ENCODE measurements around the gene CRLF1. TPM values are rescaled to one million over a fixed set of nuclear protein-coding genes. Genes with fewer than 3 reads are reported as not detected.

CRLF1 gene
- total RNA-seq, 4 donors from 2014 or later: 10.9 to 67.4 (median 42.7) TPM

GRCh38 chr19:18586306-18586705 is 20.3 kb downstream of the CRLF1 start:
- H3K4me3 ChIP-seq: no peak overlapping the region
- H3K27ac ChIP-seq: no peak overlapping the region
- H3K4me1 ChIP-seq: peaks cover 0 to 36% (median 12%) of the 10 kb centered on the region in 3 donors
- H3K36me3 ChIP-seq: peaks cover 0 to 9% of the 10 kb centered on the region in 2 donors
- no peak for ATAC-seq
- TF ChIP-seq CTCF (IDR thresholded peaks at IDR 0.05): no peak
- no peak for TF ChIP-seq POLR2A (IDR thresholded peaks at IDR 0.05)
- no peak for TF ChIP-seq POLR2AphosphoS5 (IDR thresholded peaks at IDR 0.05)
- no peak for TF ChIP-seq EP300 (IDR thresholded peaks at IDR 0.05)
- no peaks in the 10 kb centered on the region for H3K9me3 ChIP-seq
- no peaks in the 10 kb centered on the region for H3K27me3 ChIP-seq
- WGBS, 2 donors (ENCODE audit: low coverage in 1 of 2): 37 to 60% methylated on average over 2 of the region's 2 CpGs

GRCh38 chr19:18580311-18580710 is 26.3 kb downstream of the CRLF1 start:
- no peaks in the 10 kb centered on the region for H3K4me1 ChIP-seq
- peaks cover 0 to 33% of the 10 kb centered on the region in 2 donors for H3K36me3 ChIP-seq
- WGBS, 2 donors (ENCODE audit: low coverage in 1 of 2): 39 to 69% methylated on average over 2 to 4 of the region's 7 CpGs
- H3K27ac ChIP-seq: no peak overlapping the region
- H3K9me3 ChIP-seq: no peaks in the 10 kb centered on the region
- TF ChIP-seq CTCF (IDR thresholded peaks at IDR 0.05) (no peak), POLR2AphosphoS5 (IDR thresholded peaks at IDR 0.05) (no peak), EP300 (IDR thresholded peaks at IDR 0.05) (no peak), POLR2A (IDR thresholded peaks at IDR 0.05) (no peak)
- no peaks in the 10 kb centered on the region for H3K27me3 ChIP-seq
- no peak overlapping the region for H3K4me3 ChIP-seq
- no peak for ATAC-seq

- Histone ChIP-seq H3K27me3 (no peaks in the 10 kb centered on the region), H3K36me3 (peaks cover 0 to 56% of the 10 kb centered on the region in 2 donors), H3K9me3 (no peaks in the 10 kb centered on the region), H3K4me3 (no peak overlapping the region), H3K27ac (no peak overlapping the region), H3K4me1 (peaks cover 4 to 21% (median 12%) of the 10 kb centered on the region in 3 donors)
- TF ChIP-seq POLR2A (IDR thresholded peaks at IDR 0.05) (no peak), POLR2AphosphoS5 (IDR thresholded peaks at IDR 0.05) (no peak), CTCF (IDR thresholded peaks at IDR 0.05) (no peak), EP300 (IDR thresholded peaks at IDR 0.05) (no peak)
- 77 to 78% methylated on average over 14 to 19 of the region's 21 CpGs for WGBS, 2 donors (ENCODE audit: low coverage in 1 of 2)
- ATAC-seq: no peak
These were observed 29.2 kb downstream of the CRLF1 start for GRCh38 chr19:18577365-18577914.

- Histone ChIP-seq H3K27me3 (no peaks in the 10 kb centered on the region), H3K36me3 (peaks cover 0 to 56% of the 10 kb centered on the region in 2 donors), H3K4me1 (peaks cover 4 to 26% (median 12%) of the 10 kb centered on the region in 3 donors), H3K27ac (no peak overlapping the region), H3K4me3 (no peak overlapping the region), H3K9me3 (no peaks in the 10 kb centered on the region)
- no peak for TF ChIP-seq EP300 (IDR thresholded peaks at IDR 0.05)
- no peak for TF ChIP-seq CTCF (IDR thresholded peaks at IDR 0.05)
- no peak for TF ChIP-seq POLR2A (IDR thresholded peaks at IDR 0.05)
- TF ChIP-seq POLR2AphosphoS5 (IDR thresholded peaks at IDR 0.05): no peak
- no peak for ATAC-seq
- WGBS, 2 donors (ENCODE audit: low coverage in 1 of 2): 93 to 100% methylated on average over 4 to 7 of the region's 8 CpGs
These were observed 30.2 kb downstream of the CRLF1 start for GRCh38 chr19:18576383-18576782.

GRCh38 chr19:18574691-18575291 is 31.8 kb downstream of the CRLF1 start:
- Histone ChIP-seq H3K4me3 (no peak overlapping the region), H3K36me3 (peaks cover 0 to 57% of the 10 kb centered on the region in 2 donors), H3K4me1 (peaks cover 4 to 34% (median 15%) of the 10 kb centered on the region in 3 donors), H3K27me3 (no peaks in the 10 kb centered on the region), H3K27ac (no peak overlapping the region), H3K9me3 (no peaks in the 10 kb centered on the region)
- no peak for ATAC-seq
- 100% methylated on average over 3 of the region's 18 CpGs; no CpG with 5 or more reads in 1 of the 2 donors for WGBS, 2 donors (ENCODE audit: low coverage in 1 of 2)
- TF ChIP-seq POLR2A (IDR thresholded peaks at IDR 0.05): no peak
- TF ChIP-seq CTCF (IDR thresholded peaks at IDR 0.05): no peak
- no peak for TF ChIP-seq POLR2AphosphoS5 (IDR thresholded peaks at IDR 0.05)
- no peak for TF ChIP-seq EP300 (IDR thresholded peaks at IDR 0.05)

Data from gastroesophageal sphincter (tissue), 4 donors.